Thymus (tissue), 11 donors: Measurements from ENCODE around the gene ABLIM1. TPM values are rescaled to one million over a fixed set of nuclear protein-coding genes. Genes with fewer than 3 reads are reported as not detected.

Experiments
- DNase-seq, 9 donors: peaks; one replicate each; pipeline ENCODE4 v3.0.0-alpha.2; 2013; ENCODE audit warnings: low spot score in 9 of 9, low read depth in 6 of 9, missing footprints in 1 of 9
- H3K27ac ChIP-seq, 2 donors: one replicate each; pipeline ENCODE4 v1.5.1; 2013; ENCODE audit warnings: control low read depth in 1 of 2, low read depth in 1 of 2, low read length in 1 of 2, mild to moderate bottlenecking in 1 of 2, moderate library complexity in 1 of 2
- H3K27me3 ChIP-seq, 2 donors: one replicate each; pipeline ENCODE4 v1.5.1; 2013; ENCODE audit warnings: low read length in 1 of 2; ENCODE audit not compliant: control insufficient read depth in 2 of 2, insufficient read depth in 1 of 2
- H3K36me3 ChIP-seq, 2 donors: one replicate each; pipeline ENCODE4 v1.5.1; 2013; ENCODE audit warnings: low read length in 1 of 2, mild to moderate bottlenecking in 1 of 2, moderate library complexity in 1 of 2; ENCODE audit not compliant: control insufficient read depth in 2 of 2, insufficient read depth in 2 of 2
- H3K4me1 ChIP-seq, 2 donors: one replicate each; pipeline ENCODE4 v1.5.1; 2013; ENCODE audit warnings: low read length in 2 of 2; ENCODE audit not compliant: control insufficient read depth in 2 of 2, insufficient read depth in 2 of 2
- H3K4me3 ChIP-seq, 2 donors: one replicate each; pipeline ENCODE4 v1.5.1; 2013; ENCODE audit warnings: low read length in 2 of 2, control low read depth in 1 of 2, mild to moderate bottlenecking in 1 of 2
- H3K9me3 ChIP-seq, 2 donors: one replicate each; pipeline ENCODE4 v1.5.1; 2013; ENCODE audit warnings: low read length in 1 of 2, mild to moderate bottlenecking in 1 of 2; ENCODE audit not compliant: control insufficient read depth in 2 of 2, insufficient read depth in 1 of 2
- WGBS: extraction: QIAGEN DNeasy Blood & Tissue Kit; methylation state at CpG from one replicate; pipeline ENCODE4 v1.1.7; 2013; 5-methylcytosine and 5-hydroxymethylcytosine counted together
- polyA plus RNA-seq: library from polyadenylated mRNA; stranded (reverse); fragments of 200-250 nt; gene quantifications from one replicate; pipeline ENCODE4 v1.2.3, GENCODE V29; 2013
- total RNA-seq: library from RNA; stranded (reverse); fragments of 120-200 nt; gene quantifications from one replicate; pipeline ENCODE4 v1.2.4, GENCODE V29; 2013
- donor health status: healthy.

Gene ABLIM1
- total and polyA plus RNA-seq, 2 donors, result 43.3 to 49.1 TPM

GRCh38 chr10:114623155-114623554, 34.9 kb downstream of the ABLIM1 start:
- no peak overlapping the region for H3K4me3 ChIP-seq
- 97% methylated on average over 2 of the region's 2 CpGs for WGBS
- no peaks in the 10 kb centered on the region for H3K36me3 ChIP-seq
- no peaks in the 10 kb centered on the region for H3K4me1 ChIP-seq
- peaks cover 0 to 1% of the 10 kb centered on the region in 2 donors for H3K9me3 ChIP-seq
- DNase-seq, result no peak
- no peak overlapping the region for H3K27ac ChIP-seq
- H3K27me3 ChIP-seq, result no peaks in the 10 kb centered on the region

GRCh38 chr10:114618722-114619121, 39.4 kb downstream of the ABLIM1 start:
- H3K27me3 ChIP-seq, result no peaks in the 10 kb centered on the region
- WGBS, result 96% methylated on average over 3 of the region's 3 CpGs
- H3K9me3 ChIP-seq, result no peaks in the 10 kb centered on the region
- H3K36me3 ChIP-seq, result no peaks in the 10 kb centered on the region
- no peak for DNase-seq
- H3K4me3 ChIP-seq, result no peak overlapping the region
- no peaks in the 10 kb centered on the region for H3K4me1 ChIP-seq
- H3K27ac ChIP-seq, result no peak overlapping the region

- WGBS, result 98% methylated on average over 4 of the region's 4 CpGs
- Histone ChIP-seq H3K9me3 (no peaks in the 10 kb centered on the region), H3K4me1 (no peaks in the 10 kb centered on the region), H3K27me3 (no peaks in the 10 kb centered on the region), H3K27ac (no peak overlapping the region), H3K36me3 (no peaks in the 10 kb centered on the region), H3K4me3 (no peak overlapping the region)
- DNase-seq, result no peak
Measured at GRCh38 chr10:114616516-114616915, 41.6 kb downstream of the ABLIM1 start.

DNA sequence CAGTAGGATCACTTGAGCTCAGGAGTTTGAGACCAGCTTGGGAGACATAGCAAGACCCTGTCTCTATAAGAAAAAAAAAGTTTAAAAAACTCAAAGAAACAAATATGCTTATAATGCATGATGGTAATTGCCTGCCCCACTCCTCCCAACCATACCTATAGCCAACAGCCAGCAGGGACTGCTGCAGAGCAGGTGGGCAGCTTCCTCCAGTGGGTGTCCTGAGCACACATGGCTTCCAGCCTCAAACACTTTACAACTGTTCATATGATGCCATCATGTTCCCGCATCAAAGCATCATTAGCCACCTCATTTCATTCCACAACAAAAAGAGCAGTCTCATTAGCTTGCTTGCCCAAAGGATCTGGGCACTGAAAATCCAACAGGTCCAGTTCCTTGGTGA, 42.0 kb downstream of the ABLIM1 start:
- no peak overlapping the region for H3K27ac ChIP-seq

DNA sequence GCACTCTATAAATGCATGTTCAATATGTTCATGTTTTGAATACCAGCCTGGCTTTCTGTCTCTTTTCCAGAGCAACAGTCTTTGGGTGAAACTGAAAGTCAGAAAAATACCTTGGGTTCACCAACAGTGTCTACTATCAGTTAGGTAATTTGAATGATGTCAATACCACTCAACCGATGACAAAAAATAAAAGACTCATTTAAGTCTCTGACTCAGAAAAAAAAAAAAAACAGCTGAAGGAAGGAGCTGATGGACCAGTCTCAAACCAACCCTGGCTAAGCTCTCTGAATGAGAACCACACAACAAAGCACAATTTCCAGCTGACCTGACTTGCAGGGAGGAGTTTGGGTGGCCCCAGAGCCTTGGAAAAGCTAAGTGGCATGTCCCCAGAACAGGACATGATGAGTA, 42.5 kb downstream of the ABLIM1 start:
- WGBS, result 96% methylated on average over 1 of the region's 1 CpG
- H3K9me3 ChIP-seq, result no peaks in the 10 kb centered on the region
- H3K27ac ChIP-seq, result no peak overlapping the region

More for the DNA sequence above, 42.0 kb downstream of the ABLIM1 start:
- H3K4me1 ChIP-seq, result no peaks in the 10 kb centered on the region
- H3K27me3 ChIP-seq, result no peaks in the 10 kb centered on the region
- no peak overlapping the region for H3K4me3 ChIP-seq
- H3K9me3 ChIP-seq, result no peaks in the 10 kb centered on the region
- DNase-seq, result no peak
- WGBS, result 94% methylated on average over 1 of the region's 1 CpG
- H3K36me3 ChIP-seq, result no peaks in the 10 kb centered on the region

GRCh38 chr10:114613237-114613979, 44.7 kb downstream of the ABLIM1 start:
- H3K27ac ChIP-seq, result peak overlapping the region in 1 of 2 donors; percentile 42

More for the DNA sequence above, 42.5 kb downstream of the ABLIM1 start:
- DNase-seq, result no peak
- Histone ChIP-seq H3K4me1 (no peaks in the 10 kb centered on the region), H3K27me3 (no peaks in the 10 kb centered on the region), H3K36me3 (no peaks in the 10 kb centered on the region), H3K4me3 (no peak overlapping the region)

DNA sequence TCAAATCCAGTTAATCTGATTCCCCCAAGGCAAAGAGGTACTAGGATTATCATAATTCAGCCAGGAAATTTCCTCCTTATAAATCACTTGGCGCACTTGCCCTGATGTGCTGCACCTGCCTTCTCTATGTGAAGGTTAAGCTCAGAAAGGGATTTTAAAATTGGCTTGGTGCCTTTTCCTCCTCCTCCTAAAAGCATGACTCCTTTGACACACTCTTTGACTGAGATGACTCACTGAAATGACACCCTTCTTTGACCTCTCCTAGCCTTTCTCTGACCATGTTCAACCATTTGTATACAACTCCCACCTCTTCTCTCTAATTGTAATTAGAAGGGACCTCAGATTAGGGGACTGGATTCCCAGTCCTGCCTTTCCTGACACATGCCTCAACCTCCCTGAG, 46.5 kb downstream of the ABLIM1 start:
- Histone ChIP-seq H3K4me1 (no peaks in the 10 kb centered on the region), H3K9me3 (no peaks in the 10 kb centered on the region), H3K4me3 (no peak overlapping the region), H3K27me3 (no peaks in the 10 kb centered on the region), H3K27ac (no peak overlapping the region), H3K36me3 (no peaks in the 10 kb centered on the region)
- 99% methylated on average over 1 of the region's 1 CpG for WGBS
- no peak for DNase-seq

More at GRCh38 chr10:114613237-114613979, 44.7 kb downstream of the ABLIM1 start:
- no peak overlapping the region for H3K4me3 ChIP-seq
- H3K36me3 ChIP-seq, result no peaks in the 10 kb centered on the region
- H3K4me1 ChIP-seq, result no peaks in the 10 kb centered on the region
- DNase-seq, result no peak
- WGBS, result 99% methylated on average over 4 of the region's 4 CpGs
- H3K9me3 ChIP-seq, result no peaks in the 10 kb centered on the region
- no peaks in the 10 kb centered on the region for H3K27me3 ChIP-seq

GRCh38 chr10:114609518-114610426, 48.3 kb downstream of the ABLIM1 start:
- no peak for DNase-seq
- Histone ChIP-seq H3K36me3 (no peaks in the 10 kb centered on the region), H3K4me3 (no peak overlapping the region), H3K27me3 (no peaks in the 10 kb centered on the region), H3K4me1 (no peaks in the 10 kb centered on the region), H3K9me3 (no peaks in the 10 kb centered on the region), H3K27ac (no peak overlapping the region)
- WGBS, result 98% methylated on average over 8 of the region's 8 CpGs

DNA sequence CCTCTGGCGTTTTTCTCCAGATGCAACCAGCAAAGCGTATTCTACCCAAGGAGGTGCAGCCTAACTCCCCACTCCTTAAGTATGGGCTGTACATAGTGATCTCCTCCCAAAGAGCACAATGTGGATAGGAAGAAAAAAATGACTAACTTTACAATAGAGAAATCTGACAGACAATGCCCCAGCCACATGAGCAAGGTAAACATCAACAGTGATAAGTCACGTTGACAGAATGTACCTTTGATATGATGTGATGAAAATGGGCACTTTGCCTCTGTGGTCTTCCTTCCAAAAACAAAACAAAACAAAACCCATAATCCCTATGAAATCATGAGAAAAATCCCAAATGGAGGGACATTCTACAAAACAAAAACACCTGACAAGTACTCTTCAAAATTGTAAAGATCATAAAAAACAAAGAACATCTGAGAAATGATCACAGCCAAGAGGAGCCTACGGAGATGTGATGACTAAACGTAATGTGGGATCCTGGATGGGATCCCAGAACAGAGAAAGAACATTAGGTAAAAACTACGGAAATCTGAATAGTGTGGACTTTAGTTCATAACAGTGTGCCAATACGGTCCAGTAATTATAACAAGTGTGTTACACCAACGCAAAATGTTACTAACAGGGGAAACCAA, 50.6 kb downstream of the ABLIM1 start:
- no peaks in the 10 kb centered on the region for H3K4me1 ChIP-seq
- WGBS, result 90% methylated on average over 8 of the region's 8 CpGs

More for the DNA sequence above, 50.6 kb downstream of the ABLIM1 start:
- Histone ChIP-seq H3K27me3 (no peaks in the 10 kb centered on the region), H3K27ac (no peak overlapping the region), H3K36me3 (no peaks in the 10 kb centered on the region), H3K4me3 (no peak overlapping the region), H3K9me3 (no peaks in the 10 kb centered on the region)
- no peak for DNase-seq
